ENCODE measurements around the gene ATG4D. TPM values are rescaled to one million over a fixed set of nuclear protein-coding genes. Genes with fewer than 3 reads are reported as not detected.

Gene ATG4D
- total RNA-seq (10 to 100 TPM; 45.1 to 54.0 (median 48.9) TPM), polyA plus RNA-seq (48.0 TPM)
- long read RNA-seq, donor 1, transcript ATG4D-201 (10 exons, 1,949 nt), result major isoform, 101 of 211 reads
- long read RNA-seq, donor 1, transcript ATG4D-204 (10 exons, 1,752 nt), result minor isoform, 38 of 211 reads
- long read RNA-seq, donor 1, transcript ATG4D-208 (9 exons, 1,619 nt), result minor isoform, 14 of 211 reads
- long read RNA-seq, donor 1, partial matches to known transcripts, result 20 of 211 reads
- long read RNA-seq, donor 1, other reads (novel, unspliced or antisense), result 37 of 211 reads
- long read RNA-seq, donor 2, transcript ATG4D-201 (10 exons, 1,949 nt), result major isoform, 30 of 78 reads
- long read RNA-seq, donor 2, transcript ATG4D-208 (9 exons, 1,619 nt), result minor isoform, 8 of 78 reads
- long read RNA-seq, donor 2, transcript ATG4D-204 (10 exons, 1,752 nt), result minor isoform, 10 of 78 reads
- long read RNA-seq, donor 2, partial matches to known transcripts, result 9 of 78 reads
- long read RNA-seq, donor 2, other reads (novel, unspliced or antisense), result 19 of 78 reads
- long read RNA-seq, donor 3, transcript ATG4D-201 (10 exons, 1,949 nt), result major isoform, 5 of 24 reads
- long read RNA-seq, donor 3, partial matches to known transcripts, result 13 of 24 reads
- long read RNA-seq, donor 3, other reads (novel, unspliced or antisense), result 1 of 24 reads
- long read RNA-seq, donor 4, transcript ATG4D-201 (10 exons, 1,949 nt), result major isoform, 31 of 67 reads
- long read RNA-seq, donor 4, transcript ATG4D-208 (9 exons, 1,619 nt), result minor isoform, 10 of 67 reads
- long read RNA-seq, donor 4, transcript ATG4D-204 (10 exons, 1,752 nt), result minor isoform, 12 of 67 reads
- long read RNA-seq, donor 4, partial matches to known transcripts, result 3 of 67 reads
- long read RNA-seq, donor 4, other reads (novel, unspliced or antisense), result 11 of 67 reads

DNA sequence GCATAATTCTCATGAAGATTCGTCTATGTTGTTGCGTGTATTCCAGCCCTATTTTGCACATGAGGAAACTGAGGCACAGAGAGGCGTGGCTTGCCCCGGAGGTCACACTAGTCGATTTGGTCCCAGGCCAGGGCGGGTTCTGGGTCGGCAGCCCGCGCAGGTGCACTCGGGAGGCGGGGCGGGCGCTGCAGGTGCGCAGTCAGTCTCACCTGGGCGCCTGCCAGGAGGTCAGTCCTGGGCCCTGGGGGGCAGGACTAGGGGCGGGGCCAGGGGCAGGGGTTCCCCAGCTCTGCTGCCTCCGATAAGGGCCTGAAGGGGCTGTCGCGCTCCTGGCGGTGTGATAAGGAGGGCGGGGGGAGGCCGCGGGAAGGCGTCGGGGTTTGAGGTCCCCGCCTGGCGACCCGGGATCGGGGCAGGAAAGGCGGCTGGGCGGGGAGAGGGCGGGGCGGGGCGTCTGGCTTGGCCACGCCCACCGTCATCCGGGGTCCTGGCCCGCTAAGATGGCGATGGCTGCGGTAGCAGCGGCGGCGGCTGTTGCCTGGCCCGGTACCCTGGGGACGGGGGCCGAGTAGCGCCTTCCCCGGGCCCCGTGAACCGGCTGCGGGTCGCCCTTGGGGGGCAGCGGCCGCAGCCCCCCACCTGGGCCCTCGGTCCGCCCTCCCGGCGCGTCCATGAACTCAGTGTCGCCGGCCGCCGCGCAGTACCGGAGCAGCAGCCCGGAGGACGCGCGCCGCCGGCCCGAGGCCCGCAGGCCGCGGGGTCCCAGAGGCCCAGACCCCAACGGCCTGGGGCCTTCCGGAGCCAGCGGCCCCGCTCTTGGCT lies at the start of gene ATG4D:
Gene ATG4D (plus strand): TSS at position 485 of the 822 bp plus-strand sequence. CDS start 187 bp downstream, at position 672.
- intact Hi-C loops (cut with DNase I), result no loop called here
- no peaks in the 10 kb centered on the region for H3K9me3 ChIP-seq (ENCODE audit: control insufficient read depth, low read length)
- WGBS, result 1% methylated on average over 79 of the region's 79 CpGs
- DNase-seq (peak; percentile 81 to 92 (median 92)), ATAC-seq (peak; percentile 91)
- peak within 1 kb of the TSS; percentile 94 for H3K4me3 ChIP-seq (ENCODE audit: low read length)
- H3K4me1 ChIP-seq (ENCODE audit: control insufficient read depth, insufficient read depth, low read length), result peaks cover 6% of the 10 kb centered on the region
- no peaks in the 10 kb centered on the region for H3K27me3 ChIP-seq (ENCODE audit: control insufficient read depth, insufficient read depth)
- peak within 1 kb of the TSS; percentile 65 for H3K27ac ChIP-seq (ENCODE audit: low read length)

DNA sequence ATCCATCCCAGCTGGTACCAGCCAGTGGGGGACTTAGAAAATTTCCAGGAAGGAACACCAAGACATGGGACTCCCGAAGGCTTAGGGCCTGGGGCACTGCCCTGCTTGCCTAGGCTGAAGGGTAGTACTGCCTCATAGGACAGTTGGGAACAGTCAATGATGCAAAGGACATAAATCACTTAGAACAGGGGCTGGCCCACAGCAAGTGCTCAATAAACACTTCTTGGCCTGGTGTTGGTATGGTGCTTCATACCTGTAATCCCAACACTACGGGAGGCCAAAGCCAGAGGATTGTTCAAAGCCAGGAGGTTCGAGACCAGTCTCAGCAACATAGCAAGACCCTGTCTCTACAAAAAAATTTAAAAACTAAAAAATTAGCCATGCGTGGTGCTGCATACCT lies 46.3 kb upstream of the ATG4D start:
- WGBS, result 95% methylated on average over 4 of the region's 4 CpGs
- peaks cover 3% of the 10 kb centered on the region for H3K4me1 ChIP-seq (ENCODE audit: control insufficient read depth, insufficient read depth, low read length)
- no peak overlapping the region for H3K27ac ChIP-seq (ENCODE audit: low read length)
- H3K9me3 ChIP-seq (ENCODE audit: control insufficient read depth, low read length), result no peaks in the 10 kb centered on the region
- ATAC-seq (no peak), DNase-seq (no peak)
- H3K27me3 ChIP-seq (ENCODE audit: control insufficient read depth, insufficient read depth), result no peaks in the 10 kb centered on the region
- intact Hi-C loops (cut with DNase I), result no loop called here
- H3K4me3 ChIP-seq (ENCODE audit: low read length), result no peak overlapping the region

DNA sequence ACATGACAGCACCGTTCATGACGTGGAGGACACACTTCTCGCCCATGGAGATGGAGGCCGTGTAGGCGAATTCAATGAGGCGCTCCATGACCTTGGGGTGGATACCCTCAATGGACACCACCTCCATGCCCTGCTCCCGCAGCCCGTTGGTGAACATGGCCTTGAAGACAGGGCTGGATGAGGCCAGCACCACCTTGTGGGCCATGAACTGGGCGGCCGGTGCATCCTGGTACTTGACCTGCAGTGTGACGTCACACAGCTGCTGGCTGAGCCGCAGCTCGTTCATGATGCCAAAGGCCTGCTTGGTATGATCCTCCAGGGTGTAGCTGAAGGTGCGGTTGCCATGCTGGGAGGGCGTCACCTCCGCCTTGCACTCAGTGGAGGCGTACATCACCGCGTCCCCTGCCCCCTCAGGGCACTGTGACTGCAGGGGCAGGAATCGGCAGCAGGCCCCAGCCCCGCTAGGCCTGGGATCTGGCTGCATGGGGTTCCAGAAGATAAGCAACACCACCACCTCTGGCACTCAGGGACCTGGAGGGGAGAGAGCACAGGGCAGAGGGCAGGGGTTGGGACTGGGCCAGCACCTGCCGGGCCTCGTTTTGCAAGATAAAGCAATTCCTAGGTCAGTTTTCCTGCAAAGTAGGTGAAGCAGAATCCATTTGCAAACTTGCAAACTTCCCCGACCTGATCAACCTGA lies 44.0 kb upstream of the ATG4D start:
- H3K4me1 ChIP-seq (ENCODE audit: control insufficient read depth, insufficient read depth, low read length), result peaks cover 3% of the 10 kb centered on the region
- WGBS, result 83% methylated on average over 24 of the region's 24 CpGs
- H3K9me3 ChIP-seq (ENCODE audit: control insufficient read depth, low read length), result no peaks in the 10 kb centered on the region
- DNase-seq (no peak), ATAC-seq (no peak)
- no peak overlapping the region for H3K27ac ChIP-seq (ENCODE audit: low read length)
- intact Hi-C loops (cut with DNase I), result loop anchor here in 2 of 4 donors (10.0 kb wide), 2 partner anchors 65 to 75 kb away; partner anchors contain the start of genes CDKN2D (in 1 of the 2) and KRI1 (in 1 of the 2)
- H3K27me3 ChIP-seq (ENCODE audit: control insufficient read depth, insufficient read depth), result no peaks in the 10 kb centered on the region
- no peak overlapping the region for H3K4me3 ChIP-seq (ENCODE audit: low read length)

DNA sequence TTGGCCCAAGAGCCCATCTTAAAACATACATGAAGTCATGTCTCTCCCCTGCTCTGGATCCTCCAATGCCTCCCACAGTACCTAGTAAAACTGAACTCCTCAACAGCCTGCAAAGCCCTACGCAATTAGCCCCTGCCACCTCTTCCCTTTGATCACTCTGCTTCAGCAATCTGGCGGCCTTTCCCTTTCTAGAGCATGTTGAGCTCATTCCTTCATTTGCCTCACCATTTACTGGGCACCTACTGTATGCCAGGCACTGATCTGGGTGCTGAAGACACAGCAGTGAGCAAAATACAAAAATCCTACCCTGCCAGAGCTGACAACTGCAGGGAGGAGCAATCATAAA lies 43.5 kb upstream of the ATG4D start:
- intact Hi-C loops (cut with DNase I), result loop anchor here in 2 of 4 donors (10.0 kb wide), 2 partner anchors 65 to 75 kb away; partner anchors contain the start of genes CDKN2D (in 1 of the 2) and KRI1 (in 1 of the 2)
- Histone ChIP-seq H3K4me3 (ENCODE audit: low read length) (no peak overlapping the region), H3K4me1 (ENCODE audit: control insufficient read depth, insufficient read depth, low read length) (peaks cover 3% of the 10 kb centered on the region), H3K27me3 (ENCODE audit: control insufficient read depth, insufficient read depth) (no peaks in the 10 kb centered on the region), H3K27ac (ENCODE audit: low read length) (no peak overlapping the region), H3K9me3 (ENCODE audit: control insufficient read depth, low read length) (no peaks in the 10 kb centered on the region)
- 98% methylated on average over 2 of the region's 2 CpGs for WGBS
- DNase-seq (no peak), ATAC-seq (no peak)

DNA sequence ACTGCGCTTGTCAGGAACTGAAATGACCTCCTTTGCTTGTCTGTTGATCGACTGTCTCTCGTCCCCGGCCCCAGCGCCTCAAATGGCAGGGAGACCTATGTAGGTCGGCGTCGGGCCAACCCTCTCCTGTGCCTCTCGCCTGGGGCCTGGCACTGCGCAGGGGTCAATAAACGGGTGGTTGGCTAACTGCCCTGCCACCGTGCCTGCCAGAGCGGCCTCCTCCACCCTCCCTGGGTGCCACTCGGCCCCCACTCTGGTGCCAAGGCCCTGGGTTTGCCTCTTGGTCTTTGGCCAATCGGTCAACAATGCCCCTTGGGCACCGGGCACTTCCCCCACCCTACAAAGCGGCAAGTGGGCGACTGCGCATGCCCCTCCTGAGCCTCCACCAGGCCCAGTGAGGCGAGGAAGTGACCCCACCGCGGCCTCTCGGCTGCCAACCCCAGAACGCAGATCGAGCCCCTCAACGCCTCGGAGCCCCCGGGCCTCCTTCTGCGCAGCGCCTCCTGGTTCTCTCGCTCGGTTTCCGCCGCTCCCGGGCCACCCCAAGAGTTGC lies 41.7 kb upstream of the ATG4D start:
- 1% methylated on average over 35 of the region's 35 CpGs for WGBS
- no peaks in the 10 kb centered on the region for H3K27me3 ChIP-seq (ENCODE audit: control insufficient read depth, insufficient read depth)
- no peaks in the 10 kb centered on the region for H3K9me3 ChIP-seq (ENCODE audit: control insufficient read depth, low read length)
- ATAC-seq (peak; percentile 67 to 74), DNase-seq (peak; percentile 79 to 93 (median 93))
- H3K4me3 ChIP-seq (ENCODE audit: low read length), result peak overlapping the region; percentile 90
- H3K4me1 ChIP-seq (ENCODE audit: control insufficient read depth, insufficient read depth, low read length), result peaks cover 3% of the 10 kb centered on the region
- peak overlapping the region; percentile 95 for H3K27ac ChIP-seq (ENCODE audit: low read length)
- intact Hi-C loops (cut with DNase I), result loop anchor here in 2 of 4 donors (10.0 kb wide), 2 partner anchors 63 to 73 kb away; partner anchors contain the start of genes CDKN2D (in 1 of the 2) and KRI1 (in 1 of the 2)

DNA sequence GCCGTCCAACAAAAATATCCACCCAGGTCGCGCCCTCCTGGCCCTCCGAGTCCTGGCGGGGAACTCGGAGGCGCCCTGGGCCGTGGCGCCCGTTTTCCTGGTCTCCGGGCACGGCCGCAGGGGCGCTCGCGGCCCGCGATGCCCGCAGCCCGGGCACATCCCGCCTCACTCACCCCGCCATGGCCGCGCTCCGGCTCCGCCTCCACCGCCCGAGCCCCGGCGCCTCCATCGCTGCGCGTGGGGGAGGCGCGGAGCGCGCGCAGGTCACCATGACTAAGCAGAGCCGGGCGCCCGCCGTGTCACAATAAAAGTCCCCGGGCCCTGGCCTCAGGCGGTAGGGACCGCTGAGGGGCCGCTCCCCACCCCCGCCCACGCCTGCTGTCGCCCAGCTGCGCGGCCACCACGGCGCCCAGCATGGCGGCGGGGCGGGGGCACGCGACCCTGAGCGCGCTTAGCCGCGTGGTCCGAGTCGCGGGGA lies 41.1 kb upstream of the ATG4D start:
- Histone ChIP-seq H3K4me1 (ENCODE audit: control insufficient read depth, insufficient read depth, low read length) (no peaks in the 10 kb centered on the region), H3K9me3 (ENCODE audit: control insufficient read depth, low read length) (no peaks in the 10 kb centered on the region), H3K27ac (ENCODE audit: low read length) (peak overlapping the region; percentile 95), H3K27me3 (ENCODE audit: control insufficient read depth, insufficient read depth) (no peaks in the 10 kb centered on the region), H3K4me3 (ENCODE audit: low read length) (peak overlapping the region; percentile 90)
- under 1% methylated on average over 65 of the region's 65 CpGs for WGBS
- peak; percentile 96 to 97 for ATAC-seq
- peak; percentile 95 to 98 (median 98) for DNase-seq
- intact Hi-C loops (cut with DNase I), result loop anchor here in 2 of 4 donors (10.0 kb wide), 2 partner anchors 62 to 72 kb away; partner anchors contain the start of genes CDKN2D (in 1 of the 2) and KRI1 (in 1 of the 2)

DNA sequence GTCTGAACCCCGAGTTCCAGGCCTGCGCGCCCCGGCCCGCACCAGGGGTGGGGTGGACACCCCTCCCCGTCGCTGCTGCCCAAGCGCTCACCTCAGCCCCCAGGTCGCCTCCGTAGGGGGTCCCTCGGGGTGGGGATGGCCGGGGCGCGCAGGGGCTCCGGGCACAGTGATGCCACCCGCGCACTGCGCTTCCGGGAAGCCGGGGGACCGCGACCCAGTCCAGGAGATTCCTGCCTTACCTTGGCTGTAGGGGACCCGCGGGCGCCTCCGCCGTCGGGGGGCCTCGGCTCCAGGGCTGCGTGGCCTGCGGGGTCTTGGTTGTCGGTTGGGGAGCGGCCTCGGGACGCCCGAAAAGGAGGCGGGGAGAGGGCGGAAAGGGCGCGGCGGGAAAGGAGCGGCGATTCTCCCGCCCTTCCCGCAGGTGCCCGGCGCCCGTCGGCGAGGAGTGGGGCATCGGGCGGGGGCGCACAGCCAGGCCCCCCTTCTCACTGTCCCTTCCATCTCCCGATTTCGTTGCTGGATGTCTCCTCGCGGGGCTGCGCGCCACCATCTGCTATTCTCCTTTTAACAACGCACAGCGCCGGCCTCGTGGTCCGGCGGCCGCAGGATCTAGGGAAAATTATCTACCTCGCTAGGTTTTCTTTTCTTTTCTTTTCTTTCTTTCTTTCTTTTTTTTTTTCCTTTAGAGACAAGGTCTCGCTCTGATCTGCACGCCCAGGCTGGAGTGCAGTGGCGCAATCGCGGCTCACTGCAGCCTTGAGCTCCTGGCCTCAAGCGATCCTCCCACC lies 40.5 kb upstream of the ATG4D start, which contains the start of gene KEAP1:
Gene KEAP1 (minus strand): TSS at position 355 of the 788 bp plus-strand sequence. CDS start 3,323 bp downstream, outside the sequence.
- Histone ChIP-seq H3K4me3 (ENCODE audit: low read length) (peak within 1 kb of the TSS; percentile 90), H3K27me3 (ENCODE audit: control insufficient read depth, insufficient read depth) (no peaks in the 10 kb centered on the region), H3K9me3 (ENCODE audit: control insufficient read depth, low read length) (no peaks in the 10 kb centered on the region), H3K4me1 (ENCODE audit: control insufficient read depth, insufficient read depth, low read length) (no peaks in the 10 kb centered on the region), H3K27ac (ENCODE audit: low read length) (peak within 1 kb of the TSS; percentile 95)
- 5% methylated on average over 73 of the region's 73 CpGs for WGBS
- peak; percentile 61 to 79 (median 75) for DNase-seq
- peak; percentile 20 to 50 for ATAC-seq
- intact Hi-C loops (cut with DNase I), result loop anchor here in 2 of 4 donors (10.0 kb wide), 2 partner anchors 62 to 72 kb away; partner anchors contain the start of genes CDKN2D (in 1 of the 2) and KRI1 (in 1 of the 2)

DNA sequence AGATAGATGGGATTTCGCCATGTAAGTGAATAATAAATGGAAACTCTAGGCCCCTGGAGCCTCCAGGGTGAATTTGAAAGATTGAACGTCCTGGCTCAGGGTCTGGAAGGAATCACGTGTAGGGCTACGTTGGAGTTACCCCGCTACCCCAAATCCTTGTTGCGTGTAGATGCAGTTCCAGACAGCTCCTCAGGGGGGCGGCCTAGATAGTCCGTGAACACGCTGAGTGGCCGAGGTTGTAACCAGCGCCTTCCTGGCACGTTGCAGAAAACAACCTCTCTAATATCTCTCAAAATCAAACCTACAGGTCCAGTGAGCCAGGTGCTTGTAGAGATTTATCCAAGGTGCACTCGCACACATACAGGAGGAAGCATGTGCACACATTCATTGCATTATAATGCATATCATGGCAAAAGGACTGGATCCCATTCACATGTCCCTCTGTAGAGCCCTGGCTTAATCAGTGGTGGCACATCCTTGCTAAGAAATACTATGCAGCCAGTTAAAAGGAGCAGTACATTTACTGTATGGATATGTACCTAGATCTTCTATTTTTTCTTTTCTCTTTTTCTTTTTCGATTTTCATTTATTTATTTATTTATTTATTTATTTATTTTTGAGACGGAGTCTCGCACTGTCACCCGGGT lies 38.0 kb upstream of the ATG4D start:
- no peaks in the 10 kb centered on the region for H3K4me1 ChIP-seq (ENCODE audit: control insufficient read depth, insufficient read depth, low read length)
- H3K4me3 ChIP-seq (ENCODE audit: low read length), result no peak overlapping the region
- 30% methylated on average over 17 of the region's 17 CpGs for WGBS
- intact Hi-C loops (cut with DNase I), result loop anchor here in 2 of 4 donors (10.0 kb wide), 2 partner anchors 59 to 69 kb away; partner anchors contain the start of genes CDKN2D (in 1 of the 2) and KRI1 (in 1 of the 2)
- H3K9me3 ChIP-seq (ENCODE audit: control insufficient read depth, low read length), result no peaks in the 10 kb centered on the region
- H3K27ac ChIP-seq (ENCODE audit: low read length), result no peak overlapping the region
- DNase-seq (peak; percentile 70 to 89 (median 87)), ATAC-seq (no peak)
- no peaks in the 10 kb centered on the region for H3K27me3 ChIP-seq (ENCODE audit: control insufficient read depth, insufficient read depth)

Measured in right cardiac atrium (tissue), 5 donors.